Panc1 (cell line): Measurements from ENCODE around the gene ATP5F1D. TPM values are rescaled to one million over a fixed set of nuclear protein-coding genes. Genes with fewer than 3 reads are reported as not detected.

Experiments used
- ATAC-seq: fragments of 200-7000 bp; cut with Tn5 transposase; 2 replicates; pipeline ENCODE4 v1.9.1; 2020; ENCODE audit warnings: mild to moderate bottlenecking, moderate library complexity
- BruUV-seq: library from RNA; stranded (reverse); fragments of 400-500 nt; replicated peaks from 2 replicates; lab custom pipeline; 2021; lab: Mats Ljungman, UMichigan
- CTCF ChIA-PET: fragments of 300-600 bp; sonication (Branson Sonifier 250); formaldehyde crosslinking; loops from one replicate; lab custom pipeline; 2022; ENCODE audit warnings: antibody characterized with exemption; lab: Charles Lee
- POLR2A ChIA-PET: fragments of 300-600 bp; sonication (Branson Sonifier 250); formaldehyde crosslinking; loops from one replicate; lab custom pipeline; 2022; ENCODE audit warnings: antibody characterized with exemption; lab: Charles Lee
- DNase-seq: peaks from one replicate; pipeline ENCODE4 v3.0.0-alpha.2; 2010; ENCODE audit warnings: low read depth, low spot score
- H3K27ac ChIP-seq: 2 replicates; pipeline ENCODE4 v1.5.1; 2011; ENCODE audit warnings: mild to moderate bottlenecking, low read length, inconsistent platforms
- H3K27me3 ChIP-seq: fragments of 200-500 bp; sonication (Bioruptor generic); 2 replicates; pipeline ENCODE4 v1.6.0; 2014; ENCODE audit warnings: low read length, inconsistent platforms; ENCODE audit not compliant: control insufficient read depth, insufficient read depth
- H3K36me3 ChIP-seq: fragments of 200-500 bp; sonication (Bioruptor generic); 2 replicates; pipeline ENCODE4 v1.5.1; 2014; ENCODE audit warnings: inconsistent platforms, mild to moderate bottlenecking, low read length, moderate library complexity; ENCODE audit not compliant: control insufficient read depth, insufficient read depth
- H3K4me1 ChIP-seq: 2 replicates; pipeline ENCODE4 v1.5.1; 2011; ENCODE audit warnings: inconsistent platforms, mild to moderate bottlenecking, low read length, moderate library complexity; ENCODE audit not compliant: control insufficient read depth, insufficient read depth
- H3K4me3 ChIP-seq, 2 experiments: 2 replicates each; pipeline ENCODE4 v1.5.1; 2011 to 2012; ENCODE audit warnings: low read depth in 2 of 2, low read length in 2 of 2, mild to moderate bottlenecking in 2 of 2, inconsistent platforms in 1 of 2, moderate library complexity in 1 of 2
- H3K9me3 ChIP-seq: fragments of 200-500 bp; sonication (Bioruptor generic); 2 replicates; pipeline ENCODE4 v1.5.1; 2014; ENCODE audit warnings: low read depth, mild to moderate bottlenecking, inconsistent platforms, low read length, moderate library complexity; ENCODE audit not compliant: control insufficient read depth, insufficient read depth
- POLR2AphosphoS5 ChIP-seq: IDR thresholded peaks from 2 replicates; pipeline ENCODE4 v1.6.1; 2012; ENCODE audit warnings: mild to moderate bottlenecking, low read depth, low read length, moderate library complexity
- SIN3A ChIP-seq: IDR thresholded peaks from 2 replicates; pipeline ENCODE4 v1.6.1; 2012; ENCODE audit warnings: low read depth, mild to moderate bottlenecking, low read length, moderate library complexity, borderline replicate concordance; ENCODE audit not compliant: insufficient read depth
- TCF7L2 ChIP-seq: IDR thresholded peaks from 2 replicates; pipeline ENCODE4 v1.6.1; 2011; ENCODE audit warnings: mild to moderate bottlenecking, low read depth, low read length, inconsistent platforms
- in situ Hi-C: cut with HindIII; loops from 2 replicates; pipeline ENCODE4 v1.10.0; 2016; ENCODE audit warnings: low sequenced_read_pairs, low pct_unique_long_range_greater_than_20kb
- intact Hi-C: fragments of 100-400 bp; cut with micrococcal nuclease; formaldehyde crosslinking; loops from one replicate; pipeline ENCODE4 v1.10.0; 2022; ENCODE audit not compliant: unreplicated experiment
- total RNA-seq: library from RNA; stranded (reverse); gene quantifications from one replicate; pipeline ENCODE4 v1.2.1, GENCODE V29; 2021; ENCODE audit not compliant: unreplicated experiment
- TF ChIP-seq, protein P1 (sequence below), 2 experiments: IDR thresholded peaks; 2 replicates each; pipeline ENCODE4 v1.6.1; 2011 to 2012; ENCODE audit warnings: low read depth in 2 of 2, control low read depth in 1 of 2, low read length in 1 of 2, mild to moderate bottlenecking in 1 of 2, moderate library complexity in 1 of 2; ENCODE audit not compliant: insufficient read depth in 1 of 2
- TF ChIP-seq, protein P2 (sequence below): fragments of 450-650 bp; IDR thresholded peaks from 2 replicates; pipeline ENCODE4 v1.5.1; 2017; ENCODE audit warnings: mild to moderate bottlenecking

The ATP5F1D gene
- total RNA-seq, 1 experiment from 2014 or later: 218 TPM

- TF ChIP-seq SIN3A: no peak
- TF ChIP-seq, protein P1, sequence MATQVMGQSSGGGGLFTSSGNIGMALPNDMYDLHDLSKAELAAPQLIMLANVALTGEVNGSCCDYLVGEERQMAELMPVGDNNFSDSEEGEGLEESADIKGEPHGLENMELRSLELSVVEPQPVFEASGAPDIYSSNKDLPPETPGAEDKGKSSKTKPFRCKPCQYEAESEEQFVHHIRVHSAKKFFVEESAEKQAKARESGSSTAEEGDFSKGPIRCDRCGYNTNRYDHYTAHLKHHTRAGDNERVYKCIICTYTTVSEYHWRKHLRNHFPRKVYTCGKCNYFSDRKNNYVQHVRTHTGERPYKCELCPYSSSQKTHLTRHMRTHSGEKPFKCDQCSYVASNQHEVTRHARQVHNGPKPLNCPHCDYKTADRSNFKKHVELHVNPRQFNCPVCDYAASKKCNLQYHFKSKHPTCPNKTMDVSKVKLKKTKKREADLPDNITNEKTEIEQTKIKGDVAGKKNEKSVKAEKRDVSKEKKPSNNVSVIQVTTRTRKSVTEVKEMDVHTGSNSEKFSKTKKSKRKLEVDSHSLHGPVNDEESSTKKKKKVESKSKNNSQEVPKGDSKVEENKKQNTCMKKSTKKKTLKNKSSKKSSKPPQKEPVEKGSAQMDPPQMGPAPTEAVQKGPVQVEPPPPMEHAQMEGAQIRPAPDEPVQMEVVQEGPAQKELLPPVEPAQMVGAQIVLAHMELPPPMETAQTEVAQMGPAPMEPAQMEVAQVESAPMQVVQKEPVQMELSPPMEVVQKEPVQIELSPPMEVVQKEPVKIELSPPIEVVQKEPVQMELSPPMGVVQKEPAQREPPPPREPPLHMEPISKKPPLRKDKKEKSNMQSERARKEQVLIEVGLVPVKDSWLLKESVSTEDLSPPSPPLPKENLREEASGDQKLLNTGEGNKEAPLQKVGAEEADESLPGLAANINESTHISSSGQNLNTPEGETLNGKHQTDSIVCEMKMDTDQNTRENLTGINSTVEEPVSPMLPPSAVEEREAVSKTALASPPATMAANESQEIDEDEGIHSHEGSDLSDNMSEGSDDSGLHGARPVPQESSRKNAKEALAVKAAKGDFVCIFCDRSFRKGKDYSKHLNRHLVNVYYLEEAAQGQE (IDR thresholded peaks at IDR 0.05; ENCODE audit: insufficient read depth in 1 of 2, low read depth in 2 of 2, low read length in 1 of 2): no peak
- TF ChIP-seq, protein P2, sequence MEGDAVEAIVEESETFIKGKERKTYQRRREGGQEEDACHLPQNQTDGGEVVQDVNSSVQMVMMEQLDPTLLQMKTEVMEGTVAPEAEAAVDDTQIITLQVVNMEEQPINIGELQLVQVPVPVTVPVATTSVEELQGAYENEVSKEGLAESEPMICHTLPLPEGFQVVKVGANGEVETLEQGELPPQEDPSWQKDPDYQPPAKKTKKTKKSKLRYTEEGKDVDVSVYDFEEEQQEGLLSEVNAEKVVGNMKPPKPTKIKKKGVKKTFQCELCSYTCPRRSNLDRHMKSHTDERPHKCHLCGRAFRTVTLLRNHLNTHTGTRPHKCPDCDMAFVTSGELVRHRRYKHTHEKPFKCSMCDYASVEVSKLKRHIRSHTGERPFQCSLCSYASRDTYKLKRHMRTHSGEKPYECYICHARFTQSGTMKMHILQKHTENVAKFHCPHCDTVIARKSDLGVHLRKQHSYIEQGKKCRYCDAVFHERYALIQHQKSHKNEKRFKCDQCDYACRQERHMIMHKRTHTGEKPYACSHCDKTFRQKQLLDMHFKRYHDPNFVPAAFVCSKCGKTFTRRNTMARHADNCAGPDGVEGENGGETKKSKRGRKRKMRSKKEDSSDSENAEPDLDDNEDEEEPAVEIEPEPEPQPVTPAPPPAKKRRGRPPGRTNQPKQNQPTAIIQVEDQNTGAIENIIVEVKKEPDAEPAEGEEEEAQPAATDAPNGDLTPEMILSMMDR: no peak
- TF ChIP-seq POLR2AphosphoS5: no peak
- no peak for TF ChIP-seq TCF7L2
- no peaks in the 10 kb centered on the region for H3K9me3 ChIP-seq
- in situ Hi-C loops (no loop called here), intact Hi-C loops (no loop called here)
- no TSS peak for BruUV-seq
- H3K36me3 ChIP-seq: no peaks in the 10 kb centered on the region
- H3K4me3 ChIP-seq: no peak overlapping the region
- H3K27me3 ChIP-seq: no peaks in the 10 kb centered on the region
- H3K27ac ChIP-seq: no peak overlapping the region
- POLR2A ChIA-PET: no interaction called here
- DNase-seq: no peak
- H3K4me1 ChIP-seq: peaks cover 15% of the 10 kb centered on the region
- CTCF ChIA-PET: no interaction called here
- ATAC-seq: 0 out of 2 replicates have a peak, but pooled peaks have one; percentile 20
Measured at GRCh38 chr19:1292419-1293151, 51.0 kb downstream of the ATP5F1D start.

DNA sequence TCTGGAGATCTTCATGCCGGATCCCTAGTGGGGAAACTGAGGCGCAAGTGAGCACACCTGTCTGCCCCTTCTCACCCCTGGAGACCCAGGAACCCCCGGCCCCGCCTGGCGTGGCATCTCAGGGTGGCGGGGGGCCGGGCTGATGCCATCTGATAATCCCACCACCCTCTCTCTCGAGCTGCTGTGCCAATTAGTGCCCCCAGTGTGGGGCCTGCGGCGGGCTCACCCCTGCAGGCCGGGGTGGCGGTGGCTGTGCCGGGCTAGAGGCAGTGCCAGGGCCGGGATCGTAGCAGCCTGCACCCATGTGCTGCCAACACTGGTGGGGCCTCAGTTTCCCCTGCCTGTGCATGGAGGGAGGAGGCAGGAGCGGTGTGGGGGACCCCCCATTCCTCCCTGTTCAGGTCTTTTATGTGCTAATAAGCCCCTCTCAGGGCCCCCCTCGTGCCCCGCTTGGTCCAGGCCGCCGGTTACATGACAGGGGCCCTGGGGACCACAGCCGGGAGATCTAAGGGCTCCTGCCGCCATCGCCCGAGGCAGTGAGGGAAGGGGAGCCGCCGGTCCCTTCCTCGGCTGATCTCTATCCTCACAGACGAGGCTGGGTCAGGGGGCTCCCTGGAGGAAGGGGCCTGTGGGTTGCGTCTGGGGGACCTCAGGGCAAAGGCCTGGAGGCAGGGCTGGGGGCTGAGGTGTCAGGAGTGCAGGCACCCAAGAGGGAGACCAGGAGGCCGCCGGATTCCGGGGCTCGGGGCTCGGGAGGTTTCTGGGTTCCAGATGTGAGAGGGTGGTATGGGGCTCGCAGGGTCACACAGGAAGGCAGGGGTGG lies 52.4 kb downstream of the ATP5F1D start:
- CTCF ChIA-PET: no interaction called here
- ATAC-seq (no peak), DNase-seq (no peak)
- POLR2A ChIA-PET: no interaction called here
- Histone ChIP-seq H3K27me3 (no peaks in the 10 kb centered on the region), H3K4me3 (no peak overlapping the region), H3K27ac (no peak overlapping the region), H3K4me1 (peaks cover 9% of the 10 kb centered on the region), H3K36me3 (no peaks in the 10 kb centered on the region), H3K9me3 (no peaks in the 10 kb centered on the region)
- BruUV-seq: no TSS peak
- TF ChIP-seq TCF7L2 (no peak), SIN3A (no peak), POLR2AphosphoS5 (no peak)
- TF ChIP-seq, protein P2: no peak
- TF ChIP-seq, protein P1 (IDR thresholded peaks at IDR 0.05; ENCODE audit: insufficient read depth in 1 of 2, low read depth in 2 of 2, low read length in 1 of 2): no peak
- intact Hi-C loops: no loop called here
- in situ Hi-C loops: no loop called here
